ENCODE results near the gene TRRAP. TPM values are rescaled to one million over a fixed set of nuclear protein-coding genes. Genes with fewer than 3 reads are reported as not detected.

TRRAP gene
- total RNA-seq, 4 donors from 2014 or later: 19.7 to 62.3 (median 31.1) TPM

DNA sequence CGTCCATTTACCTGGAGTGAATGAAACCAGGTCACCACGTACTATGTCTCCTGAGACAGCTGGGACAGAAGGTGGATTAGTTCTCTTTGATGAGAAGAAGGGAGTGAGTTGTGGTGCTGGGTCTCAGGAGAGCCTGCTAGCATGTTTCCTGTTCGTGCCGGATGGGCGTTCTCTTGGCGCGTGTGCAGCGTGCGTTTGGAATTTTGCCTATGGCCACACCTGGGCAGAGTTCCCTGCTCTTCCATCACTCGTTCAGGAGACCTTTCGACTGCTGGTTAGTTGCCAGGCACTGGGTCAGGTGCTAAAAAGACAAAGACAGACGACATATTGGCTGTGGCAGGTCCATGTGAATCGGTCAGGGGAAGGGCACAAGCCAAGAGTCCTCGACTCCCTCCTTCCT, 90.3 kb downstream of the TRRAP start:
- H3K27ac ChIP-seq: no peak overlapping the region
- H3K4me3 ChIP-seq: no peak overlapping the region
- no peak for DNase-seq
- no peaks in the 10 kb centered on the region for H3K4me1 ChIP-seq
- no peaks in the 10 kb centered on the region for H3K36me3 ChIP-seq
- intact Hi-C loops (cut with DNase I; ENCODE audit: low total_unique reads): no loop called here
- H3K27me3 ChIP-seq: no peaks in the 10 kb centered on the region
- H3K9me3 ChIP-seq: no peaks in the 10 kb centered on the region
- TF ChIP-seq POLR2A (IDR thresholded peaks at IDR 0.05): no peak
- TF ChIP-seq, protein P1, sequence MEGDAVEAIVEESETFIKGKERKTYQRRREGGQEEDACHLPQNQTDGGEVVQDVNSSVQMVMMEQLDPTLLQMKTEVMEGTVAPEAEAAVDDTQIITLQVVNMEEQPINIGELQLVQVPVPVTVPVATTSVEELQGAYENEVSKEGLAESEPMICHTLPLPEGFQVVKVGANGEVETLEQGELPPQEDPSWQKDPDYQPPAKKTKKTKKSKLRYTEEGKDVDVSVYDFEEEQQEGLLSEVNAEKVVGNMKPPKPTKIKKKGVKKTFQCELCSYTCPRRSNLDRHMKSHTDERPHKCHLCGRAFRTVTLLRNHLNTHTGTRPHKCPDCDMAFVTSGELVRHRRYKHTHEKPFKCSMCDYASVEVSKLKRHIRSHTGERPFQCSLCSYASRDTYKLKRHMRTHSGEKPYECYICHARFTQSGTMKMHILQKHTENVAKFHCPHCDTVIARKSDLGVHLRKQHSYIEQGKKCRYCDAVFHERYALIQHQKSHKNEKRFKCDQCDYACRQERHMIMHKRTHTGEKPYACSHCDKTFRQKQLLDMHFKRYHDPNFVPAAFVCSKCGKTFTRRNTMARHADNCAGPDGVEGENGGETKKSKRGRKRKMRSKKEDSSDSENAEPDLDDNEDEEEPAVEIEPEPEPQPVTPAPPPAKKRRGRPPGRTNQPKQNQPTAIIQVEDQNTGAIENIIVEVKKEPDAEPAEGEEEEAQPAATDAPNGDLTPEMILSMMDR (IDR thresholded peaks at IDR 0.05): no peak

DNA sequence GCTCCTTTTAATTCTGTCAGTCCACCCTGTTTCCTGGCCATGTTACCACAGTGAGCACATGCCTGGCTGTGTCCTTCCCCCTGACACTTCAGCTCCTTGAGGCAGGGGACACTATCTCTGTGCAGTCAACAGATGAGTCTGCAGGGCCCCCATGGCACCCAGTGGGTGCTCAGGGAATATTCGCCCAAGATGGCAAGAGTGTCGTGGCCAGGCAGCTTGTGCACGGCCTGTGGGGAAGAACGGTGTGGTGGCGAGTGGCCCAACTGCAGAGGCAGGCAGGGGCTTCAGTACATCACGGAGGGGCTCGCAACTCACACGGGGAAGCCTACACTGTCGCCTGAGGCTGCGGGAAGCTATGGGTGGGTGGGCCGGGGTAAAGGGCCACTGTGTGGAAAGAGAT, 91.1 kb downstream of the TRRAP start:
- no peaks in the 10 kb centered on the region for H3K36me3 ChIP-seq
- TF ChIP-seq, protein P1 (IDR thresholded peaks at IDR 0.05): no peak
- intact Hi-C loops (cut with DNase I; ENCODE audit: low total_unique reads): no loop called here

DNA sequence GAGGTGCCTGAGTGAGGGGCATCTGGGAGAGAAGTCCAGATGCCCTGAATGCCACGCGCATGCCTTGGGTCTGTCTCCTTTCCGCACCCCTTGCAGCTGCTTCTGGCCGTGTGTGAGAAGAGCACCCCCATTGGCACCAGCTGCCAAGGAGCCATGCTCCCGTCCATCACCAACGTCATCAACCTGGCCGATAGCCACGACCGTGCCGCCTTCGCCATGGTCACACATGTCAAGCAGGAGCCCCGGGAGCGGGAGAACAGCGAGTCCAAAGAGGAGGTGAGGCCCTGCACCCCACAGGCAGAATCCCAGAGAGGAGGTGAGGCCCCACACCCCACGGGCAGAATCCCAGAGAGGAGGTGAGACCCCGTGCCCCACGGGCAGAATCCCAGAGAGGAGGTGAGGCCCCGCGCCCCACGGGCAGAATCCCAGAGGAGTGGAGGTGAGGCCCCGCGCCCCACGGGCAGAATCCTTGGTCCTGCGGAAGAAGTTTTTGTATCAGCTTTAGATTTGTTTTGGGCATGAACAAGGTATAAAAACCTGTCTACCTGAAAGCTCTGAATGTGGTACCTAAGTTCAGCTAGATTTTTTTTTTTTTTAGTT, 91.8 kb downstream of the TRRAP start:
- Histone ChIP-seq H3K4me3 (no peak overlapping the region), H3K27me3 (no peaks in the 10 kb centered on the region), H3K4me1 (no peaks in the 10 kb centered on the region), H3K27ac (no peak overlapping the region), H3K36me3 (no peaks in the 10 kb centered on the region), H3K9me3 (no peaks in the 10 kb centered on the region)
- no peak for TF ChIP-seq POLR2A (IDR thresholded peaks at IDR 0.05)
- TF ChIP-seq, protein P1 (IDR thresholded peaks at IDR 0.05): no peak
- DNase-seq: no peak
- intact Hi-C loops (cut with DNase I; ENCODE audit: low total_unique reads): no loop called here

More for the DNA sequence above, 91.1 kb downstream of the TRRAP start:
- no peak overlapping the region for H3K4me3 ChIP-seq
- no peak for DNase-seq
- H3K9me3 ChIP-seq: no peaks in the 10 kb centered on the region
- H3K4me1 ChIP-seq: no peaks in the 10 kb centered on the region
- no peaks in the 10 kb centered on the region for H3K27me3 ChIP-seq
- H3K27ac ChIP-seq: no peak overlapping the region

DNA sequence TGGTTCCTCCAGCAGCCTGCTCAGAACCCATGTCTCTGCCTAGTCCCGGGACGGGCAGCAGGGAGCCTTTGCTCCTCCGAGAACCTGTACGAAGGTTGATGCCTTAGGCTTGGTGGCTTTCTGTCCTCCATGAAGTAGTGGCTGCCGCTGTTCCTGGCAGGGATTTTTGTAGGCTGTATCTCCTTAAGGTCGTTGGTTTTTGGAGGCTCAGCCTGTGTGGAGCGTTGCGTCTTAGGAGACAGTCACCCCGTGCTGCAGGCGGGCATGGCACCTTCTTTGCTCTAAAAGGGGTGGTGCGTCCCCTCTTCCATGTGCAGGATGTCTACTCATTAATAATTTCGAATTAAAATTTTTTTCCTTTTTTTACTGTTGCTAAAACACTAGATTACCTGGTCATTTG, 92.5 kb downstream of the TRRAP start:
- DNase-seq: no peak
- TF ChIP-seq, protein P1 (IDR thresholded peaks at IDR 0.05): no peak
- TF ChIP-seq POLR2A (IDR thresholded peaks at IDR 0.05): no peak
- H3K4me3 ChIP-seq: no peak overlapping the region

DNA sequence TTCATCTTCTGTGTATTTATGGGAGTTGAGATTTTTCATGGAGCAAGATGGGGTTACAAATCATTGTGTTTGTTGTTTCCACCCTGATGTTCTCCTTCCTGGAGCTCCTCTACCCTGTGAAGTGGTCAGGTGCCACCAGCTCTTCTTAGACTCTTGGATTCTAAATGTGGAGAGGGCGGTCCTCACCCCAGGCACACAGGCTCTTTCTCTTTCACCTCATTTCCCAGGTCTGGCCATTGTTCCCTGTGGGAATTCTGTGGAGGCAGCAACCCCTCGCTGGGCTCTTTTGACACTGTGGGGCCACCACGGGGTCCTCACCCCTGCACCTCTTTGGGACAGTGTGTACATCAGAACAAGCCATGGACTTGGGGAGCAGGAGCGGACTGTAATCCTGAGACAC, 95.9 kb downstream of the TRRAP start:
- Histone ChIP-seq H3K9me3 (no peaks in the 10 kb centered on the region), H3K36me3 (no peaks in the 10 kb centered on the region), H3K4me3 (no peak overlapping the region), H3K27ac (no peak overlapping the region), H3K27me3 (no peaks in the 10 kb centered on the region), H3K4me1 (no peaks in the 10 kb centered on the region)
- no peak for TF ChIP-seq POLR2A (IDR thresholded peaks at IDR 0.05)
- TF ChIP-seq, protein P1 (IDR thresholded peaks at IDR 0.05): no peak
- no peak for DNase-seq
- intact Hi-C loops (cut with DNase I; ENCODE audit: low total_unique reads): no loop called here

More for the DNA sequence above, 92.5 kb downstream of the TRRAP start:
- no peak overlapping the region for H3K27ac ChIP-seq
- H3K4me1 ChIP-seq: no peaks in the 10 kb centered on the region
- no peaks in the 10 kb centered on the region for H3K36me3 ChIP-seq
- no peaks in the 10 kb centered on the region for H3K9me3 ChIP-seq
- no peaks in the 10 kb centered on the region for H3K27me3 ChIP-seq
- intact Hi-C loops (cut with DNase I; ENCODE audit: low total_unique reads): no loop called here
